Ovary (tissue), 3 donors: Measurements from ENCODE around the gene PAK6.

Experiments used
- CTCF ChIP-seq, 3 donors: fragments of 450-650 bp in 2 of 3; fragments of 200-600 bp in 1 of 3; IDR thresholded peaks; one replicate each; pipeline versions ENCODE4 v1.5.1 to v1.8.0; 2016 to 2022; ENCODE audit warnings: antibody characterized with exemption in 3 of 3, mild to moderate bottlenecking in 1 of 3
- POLR2A ChIP-seq: fragments of 450-650 bp; IDR thresholded peaks from one replicate; pipeline ENCODE4 v1.6.1; 2017; ENCODE audit warnings: antibody characterized with exemption, mild to moderate bottlenecking, moderate library complexity
- donor health status: DM: no; HTN: no; CAD: no.

- TF ChIP-seq CTCF (IDR thresholded peaks at IDR 0.05) (no peak), POLR2A (no peak)
Measured at GRCh38 chr15:40265875-40266274, 27.0 kb downstream of the PAK6 start.
